ENCODE data around the gene THSD4. TPM values are rescaled to one million over a fixed set of nuclear protein-coding genes. Genes with fewer than 3 reads are reported as not detected.
A peak's percentile ranks its signal among the peaks of the same experiment; 100 is the strongest.

THSD4 gene
- total RNA-seq, 1 donor from 2014 or later, result 80.7 TPM

DNA sequence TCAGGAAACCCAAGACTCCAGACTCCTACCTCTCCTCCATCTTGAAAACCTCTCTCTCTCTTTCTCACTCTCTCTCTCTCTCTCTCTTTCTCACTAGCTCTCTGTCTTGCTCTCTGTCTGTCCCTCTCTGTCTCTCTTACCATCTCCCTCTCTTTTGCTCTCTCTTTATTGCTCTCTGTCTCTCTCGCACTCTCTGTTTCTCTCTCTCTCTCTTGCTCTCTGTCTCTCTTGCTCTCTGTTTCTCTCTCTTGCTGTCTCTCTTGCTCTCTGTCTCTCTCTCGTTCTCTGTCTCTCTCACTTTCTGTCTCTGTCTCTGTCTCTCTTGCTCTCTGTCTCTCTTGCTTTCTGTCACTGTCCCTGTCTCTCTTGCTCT lies 620.1 kb downstream of the THSD4 start:
- ATAC-seq (no peak), DNase-seq (no peak)
- intact Hi-C loops (cut with micrococcal nuclease), result no loop called here

DNA sequence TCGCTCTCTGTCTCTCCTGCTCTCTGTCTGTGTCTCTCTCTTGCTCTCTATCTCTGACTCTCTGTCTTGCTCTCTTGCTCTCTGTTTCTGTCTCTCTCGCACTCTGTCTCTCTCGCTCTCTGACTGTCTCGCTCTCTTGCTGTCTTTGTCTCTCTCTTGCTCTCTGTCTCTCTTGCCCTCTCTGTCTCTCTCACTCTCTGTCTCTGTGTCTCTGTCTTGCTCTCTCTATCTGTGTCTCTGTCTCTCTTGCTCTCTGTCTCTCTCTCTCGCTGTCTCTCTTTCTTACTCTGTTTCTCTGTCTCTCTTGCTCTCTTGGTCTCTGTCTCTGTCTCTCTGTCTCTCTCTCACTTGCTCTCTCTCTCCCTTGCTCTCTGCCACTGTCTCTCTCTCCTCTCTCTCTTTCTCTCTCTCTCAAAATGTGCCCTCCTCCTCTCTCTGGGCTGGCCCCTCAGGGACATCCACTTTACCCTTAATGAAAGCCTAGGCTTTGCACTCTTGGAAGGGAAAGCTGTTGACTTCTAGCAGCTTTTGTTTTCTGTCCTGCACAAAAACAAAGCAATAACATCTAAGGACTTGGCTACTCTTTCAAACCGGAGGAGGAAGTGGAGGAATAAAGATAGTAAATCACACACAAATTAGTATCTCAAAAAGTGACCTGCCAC lies 621.1 kb downstream of the THSD4 start:
- no peak for ATAC-seq
- intact Hi-C loops (cut with micrococcal nuclease), result no loop called here

DNA sequence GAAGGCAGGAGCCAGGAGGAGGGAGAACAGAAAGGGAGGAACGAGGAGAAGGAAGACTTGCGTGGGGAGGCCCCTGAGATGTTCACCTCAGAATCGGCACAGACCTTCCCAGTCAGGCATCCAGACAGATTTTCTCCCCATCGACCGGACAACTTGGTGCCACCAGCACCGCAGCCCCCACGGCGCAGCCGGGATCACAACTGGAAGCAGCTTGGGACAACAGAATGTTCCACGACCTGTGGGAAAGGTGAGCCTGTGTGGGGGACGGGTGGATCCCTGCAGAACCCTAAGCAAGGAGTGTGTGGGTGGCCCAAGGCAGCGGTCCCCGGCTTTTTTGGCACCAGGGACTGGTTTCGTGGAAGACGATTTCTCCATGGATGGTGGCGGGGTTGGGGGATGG lies 622.5 kb downstream of the THSD4 start:
- intact Hi-C loops (cut with micrococcal nuclease), result no loop called here
- ATAC-seq (no peak), DNase-seq (no peak)

More for the DNA sequence above, 621.1 kb downstream of the THSD4 start:
- no peak for DNase-seq

DNA sequence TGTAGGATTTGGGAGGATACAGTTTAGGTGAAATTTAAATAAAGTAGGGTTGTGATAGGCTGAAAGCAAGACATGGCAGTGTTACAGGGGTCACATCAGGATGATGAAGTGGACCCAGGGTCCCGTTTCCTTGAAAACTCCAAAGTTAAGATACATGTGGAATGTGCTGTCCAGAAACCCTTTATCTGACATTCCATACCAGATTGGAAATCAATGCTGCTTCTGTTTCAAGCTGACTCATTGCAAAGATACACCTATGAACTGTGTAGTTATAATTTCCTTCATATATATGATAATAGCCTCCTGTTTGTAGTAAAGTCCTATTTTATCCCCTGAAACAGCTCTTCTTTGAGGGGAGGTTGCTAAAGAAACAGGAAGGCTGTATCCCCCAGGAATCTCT lies 624.1 kb downstream of the THSD4 start:
- no peak for ATAC-seq
- DNase-seq, result no peak
- intact Hi-C loops (cut with micrococcal nuclease), result no loop called here

DNA sequence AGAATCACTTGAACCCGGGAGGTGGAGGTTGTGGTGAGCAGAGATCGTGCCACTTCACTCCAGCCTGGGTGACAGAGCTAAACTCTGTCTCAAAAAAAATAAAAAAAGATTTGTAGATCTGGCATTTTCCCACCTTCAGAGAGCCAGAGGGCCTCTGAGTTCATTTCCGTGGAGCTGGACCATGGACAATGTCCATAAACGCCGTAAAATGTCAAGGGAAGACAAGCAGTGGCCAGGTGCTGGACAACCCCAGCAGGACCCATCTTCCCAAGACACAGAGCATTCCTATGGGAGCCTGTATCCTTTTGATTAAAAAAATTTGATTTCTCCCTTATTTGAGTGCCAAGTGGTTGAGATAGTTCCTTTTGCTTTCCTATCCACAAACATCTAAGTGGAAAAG lies 627.7 kb downstream of the THSD4 start:
- intact Hi-C loops (cut with micrococcal nuclease), result no loop called here
- DNase-seq, result no peak
- no peak for ATAC-seq

DNA sequence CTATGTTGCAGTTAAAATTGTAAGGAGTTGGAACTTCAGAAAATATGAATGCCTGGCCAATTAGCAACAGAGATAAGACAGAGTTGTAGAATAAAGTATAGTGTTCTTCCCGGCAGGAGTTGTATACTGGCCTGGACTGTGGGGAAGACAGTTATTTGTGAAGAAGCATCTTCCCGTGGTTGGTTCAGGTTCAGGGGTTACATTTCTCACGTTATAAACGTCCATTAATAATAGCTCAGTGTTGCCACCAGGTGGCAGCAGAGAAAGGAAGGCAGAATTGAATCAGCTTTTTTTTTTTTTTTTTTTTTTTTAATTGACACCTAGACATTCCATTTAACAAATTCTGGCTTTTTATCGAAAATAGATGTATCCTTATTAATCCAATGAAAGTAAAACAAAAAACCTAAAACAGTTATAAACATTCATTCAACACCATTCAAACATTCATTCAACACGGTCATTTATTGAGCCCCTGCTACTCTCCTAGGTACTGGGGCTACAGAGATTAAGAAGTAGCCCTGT lies 628.7 kb downstream of the THSD4 start:
- DNase-seq (peak; percentile 56), ATAC-seq (peak; percentile 39)
- intact Hi-C loops (cut with micrococcal nuclease), result no loop called here

DNA sequence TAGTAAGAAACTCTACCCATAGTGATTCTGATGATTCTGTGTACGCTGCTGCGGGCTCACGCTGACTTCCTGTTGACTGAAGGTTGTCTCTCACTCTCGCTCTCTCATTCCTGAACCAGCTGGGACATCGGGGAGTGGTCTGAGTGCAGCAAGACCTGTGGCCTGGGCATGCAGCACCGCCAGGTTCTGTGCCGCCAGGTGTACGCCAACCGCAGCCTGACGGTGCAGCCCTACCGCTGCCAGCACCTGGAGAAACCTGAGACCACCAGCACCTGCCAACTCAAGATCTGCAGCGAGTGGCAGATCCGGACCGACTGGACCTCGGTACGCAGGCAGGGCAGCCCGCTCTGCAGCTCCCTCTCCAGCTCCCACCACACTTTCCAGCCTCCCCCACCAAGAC lies 631.4 kb downstream of the THSD4 start:
- DNase-seq (no peak), ATAC-seq (no peak)
- intact Hi-C loops (cut with micrococcal nuclease), result no loop called here

DNA sequence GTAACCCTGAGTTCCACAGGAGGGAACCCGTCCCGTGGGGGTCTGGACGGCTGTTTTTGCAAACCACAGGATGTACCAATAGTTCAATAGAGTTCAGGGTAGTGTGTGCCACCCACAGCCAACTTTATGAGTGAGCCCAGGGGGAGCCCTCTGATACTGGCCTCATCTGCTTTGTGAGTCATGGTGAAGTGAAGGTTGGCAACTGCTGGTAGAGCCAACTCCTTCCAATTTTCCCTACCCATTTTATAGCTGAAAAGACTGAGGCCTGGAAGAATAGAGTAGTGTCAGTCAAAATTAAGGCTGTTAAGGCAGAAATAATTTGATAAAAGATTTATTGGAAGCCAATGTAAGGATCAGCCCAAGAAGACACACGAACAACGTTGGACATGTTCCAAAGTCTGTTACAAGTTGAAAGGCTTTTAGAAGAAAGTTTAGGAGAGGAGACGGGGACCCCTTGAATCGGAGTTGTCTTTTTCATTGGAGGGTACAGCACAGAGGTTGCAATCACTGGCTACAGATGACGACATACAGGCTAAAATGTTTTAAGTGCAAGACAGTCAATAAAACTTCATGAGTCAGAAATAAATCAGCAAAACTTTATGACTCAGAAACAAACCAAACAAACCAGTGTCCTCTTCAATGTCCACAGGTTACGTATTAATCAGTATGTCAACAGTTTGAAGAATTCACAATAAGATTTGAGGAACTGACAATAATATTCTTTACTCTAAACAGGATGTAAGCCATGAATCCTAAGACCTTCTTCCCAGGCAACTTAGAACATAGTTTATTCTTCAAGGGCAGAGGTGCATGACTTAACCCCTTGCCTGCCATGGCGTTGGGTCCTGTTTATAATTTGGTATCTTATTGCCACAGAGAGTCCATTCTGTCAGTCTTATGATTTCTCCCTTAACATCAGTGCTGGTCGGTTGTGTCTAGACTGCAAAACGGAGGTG lies 632.1 kb downstream of the THSD4 start:
- intact Hi-C loops (cut with micrococcal nuclease), result loop anchor here (2.0 kb wide), 1 partner anchor 57 kb away; no protein-coding TSS in a partner anchor
- ATAC-seq, result no peak
- no peak for DNase-seq

DNA sequence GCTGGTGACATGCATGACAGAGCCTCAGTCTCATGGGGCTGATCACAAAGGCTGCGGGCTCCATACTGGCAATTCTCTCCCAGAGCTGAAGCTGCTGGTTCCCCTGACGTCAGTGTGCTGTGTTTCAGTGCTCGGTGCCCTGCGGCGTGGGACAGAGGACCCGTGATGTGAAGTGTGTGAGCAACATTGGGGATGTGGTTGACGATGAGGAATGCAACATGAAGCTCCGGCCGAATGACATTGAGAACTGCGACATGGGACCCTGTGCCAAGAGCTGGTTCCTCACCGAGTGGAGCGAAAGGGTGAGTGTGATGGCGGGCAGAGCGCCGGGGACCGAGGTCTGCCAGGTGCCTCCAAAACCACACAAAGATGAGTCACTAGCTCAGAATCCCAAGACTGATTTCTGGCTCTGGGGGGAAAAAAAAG lies 633.0 kb downstream of the THSD4 start:
- intact Hi-C loops (cut with micrococcal nuclease), result loop anchor here (2.0 kb wide), 1 partner anchor 56 kb away; no protein-coding TSS in a partner anchor
- no peak for ATAC-seq
- no peak for DNase-seq

DNA sequence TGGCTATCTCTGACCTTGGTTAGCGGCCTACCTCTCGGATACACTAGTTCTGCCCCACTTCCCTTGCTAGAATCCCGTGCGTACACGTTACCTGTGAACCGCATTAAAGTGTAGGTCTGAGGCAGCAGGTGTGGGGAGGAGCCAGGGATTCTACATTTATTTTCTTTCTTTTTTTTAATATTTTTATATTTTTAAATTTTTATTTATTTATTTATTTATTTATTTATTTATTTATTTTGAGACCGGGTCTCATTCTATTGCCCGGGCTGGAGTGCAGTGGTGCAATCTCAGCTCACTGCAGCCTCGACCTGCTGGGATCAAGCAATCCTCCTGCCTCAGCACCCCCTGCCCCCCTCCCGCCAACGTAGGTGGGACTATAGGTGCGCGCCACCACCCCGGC lies 634.2 kb downstream of the THSD4 start:
- DNase-seq (no peak), ATAC-seq (no peak)
- intact Hi-C loops (cut with micrococcal nuclease), result loop anchor here (2.0 kb wide), 1 partner anchor 55 kb away; no protein-coding TSS in a partner anchor

DNA sequence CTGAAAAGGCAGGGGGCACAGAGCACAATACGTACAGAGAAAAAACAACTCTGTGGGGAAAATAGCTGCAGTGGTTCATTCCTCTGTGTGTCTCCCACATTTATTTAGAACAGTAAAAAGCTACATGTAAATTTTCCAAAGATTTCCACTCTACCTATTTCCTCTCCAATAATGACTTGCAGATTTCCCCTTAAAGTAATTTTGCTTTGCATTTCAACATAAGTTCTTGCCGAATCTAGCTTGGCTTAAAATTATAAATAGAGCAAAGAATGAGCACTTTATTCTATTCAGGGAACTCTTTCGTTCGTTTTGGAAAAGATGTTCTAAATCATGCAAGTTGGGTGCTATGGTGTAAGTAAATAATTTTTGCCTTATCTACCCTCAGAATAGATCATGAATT lies 636.9 kb downstream of the THSD4 start:
- DNase-seq, result no peak
- intact Hi-C loops (cut with micrococcal nuclease), result no loop called here
- ATAC-seq, result no peak

DNA sequence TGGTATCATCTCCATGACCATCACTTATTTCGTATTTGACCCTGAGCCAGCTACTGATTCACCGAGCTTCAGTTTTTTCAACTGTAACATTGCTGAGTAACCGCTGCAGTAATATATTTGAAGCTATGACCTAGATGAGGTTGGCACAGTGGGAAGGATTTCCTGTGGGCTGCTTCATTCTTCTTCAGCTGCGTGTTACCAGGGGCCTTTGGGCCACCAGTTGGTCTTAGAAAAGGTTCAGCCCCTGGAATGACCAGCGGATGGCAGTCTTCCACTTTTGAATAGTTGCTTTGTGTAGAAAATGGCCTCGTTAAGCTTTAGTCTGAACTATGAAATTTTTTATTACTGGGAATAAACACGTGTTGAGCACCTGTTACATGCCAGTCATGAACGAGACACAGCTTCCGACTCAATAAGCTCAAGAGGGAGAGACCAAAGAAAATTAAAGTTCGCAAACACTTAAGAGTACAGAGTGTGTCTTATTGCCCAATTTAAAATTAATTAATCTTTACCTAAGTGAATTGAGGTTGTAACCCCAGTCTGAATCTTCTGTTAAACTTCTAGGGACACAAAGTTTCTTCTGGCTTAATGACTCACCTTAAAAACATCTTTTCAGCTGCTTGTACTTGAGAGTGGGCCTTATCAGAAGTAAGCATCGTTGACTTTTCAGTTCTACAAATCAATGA lies 637.5 kb downstream of the THSD4 start:
- ATAC-seq (no peak), DNase-seq (no peak)
- intact Hi-C loops (cut with micrococcal nuclease), result no loop called here

DNA sequence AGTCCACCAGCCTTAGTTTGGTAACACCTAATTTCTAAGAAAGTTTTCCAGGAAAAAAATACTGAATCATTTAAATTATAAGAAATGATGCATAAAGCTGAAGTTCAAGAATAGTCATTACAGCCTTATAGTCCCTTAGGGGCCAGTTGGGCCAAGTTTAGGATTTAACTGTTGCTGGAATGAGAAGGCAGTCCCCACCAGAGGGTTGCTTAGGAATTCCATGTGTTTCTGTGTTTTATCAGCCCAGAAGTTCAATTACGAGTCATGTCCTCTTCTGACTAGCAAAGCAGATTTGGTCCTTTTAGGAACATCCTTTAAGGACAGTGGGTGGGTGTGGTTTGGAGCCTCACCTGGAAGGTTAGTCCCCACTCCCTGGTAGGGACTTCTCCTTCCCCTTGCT lies 638.1 kb downstream of the THSD4 start:
- no peak for DNase-seq
- ATAC-seq, result no peak
- intact Hi-C loops (cut with micrococcal nuclease), result no loop called here

DNA sequence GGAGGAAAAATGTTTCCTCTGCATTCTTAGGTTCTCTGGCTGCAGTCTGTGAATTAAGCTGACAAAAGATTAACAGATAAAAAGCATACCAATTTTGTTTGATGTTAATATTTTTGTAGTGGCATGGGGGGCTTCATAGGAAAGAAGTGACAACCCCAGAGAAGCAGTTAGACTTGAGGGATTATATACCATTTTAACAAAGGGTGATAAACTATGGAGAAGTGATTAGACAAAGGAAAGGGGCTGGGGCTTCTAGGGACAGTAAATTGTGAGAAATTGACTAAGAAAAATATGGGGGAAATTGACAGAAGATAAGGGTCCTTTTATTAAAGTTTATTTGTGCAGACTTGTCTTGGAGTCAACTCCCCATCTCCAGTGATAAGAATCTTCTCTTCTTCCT lies 639.4 kb downstream of the THSD4 start:
- DNase-seq (no peak), ATAC-seq (no peak)
- intact Hi-C loops (cut with micrococcal nuclease), result no loop called here

DNA sequence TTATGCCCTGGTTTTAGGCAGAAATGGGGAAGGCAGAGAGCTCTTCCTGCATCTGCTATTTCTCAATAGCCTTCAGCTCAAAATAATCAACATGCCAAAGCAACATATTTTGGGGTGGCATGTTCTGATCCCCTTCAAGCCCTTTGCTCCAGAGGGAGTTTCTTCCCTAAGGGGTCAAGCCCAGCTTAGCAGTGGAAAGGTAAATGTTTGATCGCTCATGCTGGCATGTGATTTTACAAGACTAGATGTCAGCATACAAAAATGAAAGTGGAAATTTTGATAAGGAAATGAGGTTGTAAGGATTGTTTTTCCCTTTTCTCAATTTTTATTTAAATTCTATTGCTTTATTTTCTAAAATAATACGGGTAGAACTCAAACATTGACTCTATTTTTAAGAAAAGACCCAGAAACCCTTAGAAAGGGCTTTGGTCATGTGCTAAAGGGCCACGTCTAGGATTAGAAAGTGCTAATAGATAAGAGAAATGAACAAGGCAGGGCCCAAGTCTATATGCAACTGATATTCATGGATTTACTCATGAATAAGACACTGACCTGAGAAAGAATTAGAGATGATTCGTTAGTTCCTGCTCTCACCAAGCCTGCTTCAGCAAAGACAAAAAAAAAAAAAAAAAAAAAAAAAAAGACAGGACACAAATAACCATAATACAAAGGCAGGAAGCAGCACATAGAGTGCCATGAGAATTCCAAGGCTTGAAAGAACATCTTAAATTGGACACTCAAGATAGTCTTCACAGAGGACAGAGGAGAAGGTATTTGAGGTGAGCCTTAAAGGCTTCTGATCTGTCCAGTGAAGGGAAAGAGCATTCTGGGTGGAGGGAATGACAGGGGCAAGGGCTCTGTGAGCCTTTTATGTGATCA lies 640.1 kb downstream of the THSD4 start:
- ATAC-seq (no peak), DNase-seq (no peak)
- intact Hi-C loops (cut with micrococcal nuclease), result no loop called here

DNA sequence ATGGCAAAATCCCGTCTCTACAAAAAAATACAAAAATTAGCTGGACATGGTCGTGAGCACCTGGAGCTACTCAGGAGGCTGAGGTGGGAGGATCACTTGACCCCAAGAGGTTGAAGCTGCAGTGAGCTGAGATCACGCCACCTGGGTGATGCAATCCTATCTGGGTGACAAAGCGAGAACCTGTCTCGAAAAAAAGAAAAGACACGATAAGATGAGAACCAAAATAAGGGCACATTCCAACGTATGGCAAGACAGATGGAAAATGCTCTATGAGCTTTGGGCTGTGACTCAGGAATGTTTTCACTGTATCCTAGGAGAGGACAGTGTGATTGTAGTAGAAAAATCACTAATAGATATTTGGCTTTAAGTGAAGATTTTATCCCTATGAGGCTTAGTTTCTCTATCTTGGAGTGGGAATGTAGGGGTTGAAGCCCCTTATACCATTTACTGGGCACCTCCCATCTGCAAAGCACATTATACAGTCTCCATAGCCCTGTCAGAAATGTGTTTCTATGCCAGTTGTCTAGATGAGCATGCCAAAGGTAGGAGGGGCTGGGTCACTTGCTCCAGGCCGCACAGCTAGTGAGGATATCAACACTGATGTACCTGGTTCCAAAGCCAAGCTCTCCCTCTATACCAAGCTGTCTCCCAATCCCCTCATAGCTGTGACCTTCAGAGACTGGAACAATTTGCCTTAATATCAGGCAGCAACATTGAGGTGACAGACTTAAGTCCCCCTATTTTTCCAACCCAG lies 641.5 kb downstream of the THSD4 start:
- intact Hi-C loops (cut with micrococcal nuclease), result no loop called here
- ATAC-seq, result peak; percentile 65
- DNase-seq, result no peak

DNA sequence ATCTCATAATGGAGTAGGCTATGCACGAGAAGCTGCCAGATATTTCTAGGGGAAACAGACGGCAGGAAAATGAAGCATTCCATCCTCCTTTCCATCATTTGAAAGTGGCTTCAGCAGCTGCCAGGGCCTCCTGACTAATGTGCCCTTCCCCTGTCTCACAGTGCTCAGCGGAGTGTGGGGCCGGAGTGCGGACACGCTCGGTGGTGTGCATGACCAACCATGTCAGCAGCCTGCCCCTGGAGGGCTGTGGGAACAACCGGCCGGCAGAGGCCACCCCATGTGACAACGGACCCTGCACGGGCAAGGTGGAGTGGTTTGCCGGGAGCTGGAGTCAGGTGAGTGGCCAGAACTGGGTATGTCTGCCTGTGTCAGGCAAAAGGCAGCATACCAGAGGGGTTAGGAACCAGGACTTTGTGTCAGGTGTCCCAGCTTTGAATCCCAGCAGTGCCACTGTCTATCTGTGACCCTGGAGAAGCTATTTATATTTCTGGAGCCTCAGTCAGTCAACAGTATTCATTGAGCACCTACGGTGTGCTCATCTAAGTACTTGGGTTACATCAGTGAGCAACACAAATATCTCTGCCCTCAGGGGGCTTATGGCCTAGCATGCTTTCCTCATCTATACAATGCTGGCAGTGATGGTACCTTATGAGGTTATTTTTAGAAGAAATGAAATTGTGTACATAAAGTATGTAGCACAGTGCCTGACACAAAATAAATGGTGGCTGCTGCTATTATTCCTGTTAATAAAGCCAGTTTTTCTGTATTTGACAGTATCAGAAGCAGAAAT lies 642.7 kb downstream of the THSD4 start:
- intact Hi-C loops (cut with micrococcal nuclease), result no loop called here
- DNase-seq (no peak), ATAC-seq (peak; percentile 28)

All from left ventricle myocardium superior (tissue), 1 donor.